Right atrium auricular region (tissue), 2 donors: ENCODE measurements around the gene JAKMIP1. TPM values are rescaled to one million over a fixed set of nuclear protein-coding genes. Genes with fewer than 3 reads are reported as not detected.

Source experiments
- DNase-seq: peaks from one replicate; pipeline ENCODE4 v3.0.0-alpha.2; 2019; ENCODE audit warnings: low spot score
- H3K27ac ChIP-seq, 2 donors: fragments of 200-600 bp; sonication (generic); 1 replicate in 1 of 2; 2 replicates in 1 of 2; pipeline ENCODE4 v1.5.1; 2016 to 2019
- H3K27me3 ChIP-seq, 2 donors: fragments of 200-600 bp; sonication (generic); one replicate each; pipeline versions ENCODE4 v1.5.1 to v1.6.0; 2017 to 2019
- H3K36me3 ChIP-seq: fragments of 200-600 bp; sonication (generic); one replicate; pipeline ENCODE4 v1.5.1; 2016
- H3K4me1 ChIP-seq, 2 donors: fragments of 200-600 bp; sonication (generic); one replicate each; pipeline versions ENCODE4 v1.5.1 to v1.6.0; 2017 to 2019
- H3K4me3 ChIP-seq, 2 donors: fragments of 200-600 bp; sonication (generic); 1 replicate in 1 of 2; 2 replicates in 1 of 2; pipeline ENCODE4 v1.5.1; 2017 to 2019; ENCODE audit warnings: mild to moderate bottlenecking in 1 of 2, moderate library complexity in 1 of 2
- H3K9me3 ChIP-seq, 2 donors: fragments of 200-600 bp; sonication (generic); one replicate each; pipeline ENCODE4 v1.5.1; 2019
- CTCF ChIP-seq, 2 donors: fragments of 200-600 bp; sonication (generic); IDR thresholded peaks; one replicate each; pipeline ENCODE4 v1.5.1; 2019; ENCODE audit warnings: antibody characterized with exemption in 2 of 2
- total RNA-seq, 2 donors: library from RNA; depleted of rRNA; stranded (reverse); fragments of >200 nt; gene quantifications; one replicate each; pipeline ENCODE4 v1.1.0, GENCODE V29; 2016

Gene JAKMIP1
- total RNA-seq, 2 donors from 2014 or later: 0.30 to 0.59 TPM

GRCh38 chr4:6230502-6230785 is 30.1 kb upstream of the JAKMIP1 start:
- no peak overlapping the region for H3K27ac ChIP-seq
- no peak for DNase-seq
- no peak overlapping the region for H3K4me3 ChIP-seq
- no peaks in the 10 kb centered on the region for H3K27me3 ChIP-seq
- TF ChIP-seq CTCF (IDR thresholded peaks at IDR 0.05): no peak
- H3K36me3 ChIP-seq: no peaks in the 10 kb centered on the region
- no peaks in the 10 kb centered on the region for H3K4me1 ChIP-seq
- no peaks in the 10 kb centered on the region for H3K9me3 ChIP-seq

- no peak for DNase-seq
- no peaks in the 10 kb centered on the region for H3K27me3 ChIP-seq
- H3K36me3 ChIP-seq: no peaks in the 10 kb centered on the region
- H3K9me3 ChIP-seq: no peaks in the 10 kb centered on the region
- no peak overlapping the region for H3K27ac ChIP-seq
- no peak overlapping the region for H3K4me3 ChIP-seq
- no peak for TF ChIP-seq CTCF (IDR thresholded peaks at IDR 0.05)
- no peaks in the 10 kb centered on the region for H3K4me1 ChIP-seq
Measured at GRCh38 chr4:6229671-6230501, 29.5 kb upstream of the JAKMIP1 start.

DNA sequence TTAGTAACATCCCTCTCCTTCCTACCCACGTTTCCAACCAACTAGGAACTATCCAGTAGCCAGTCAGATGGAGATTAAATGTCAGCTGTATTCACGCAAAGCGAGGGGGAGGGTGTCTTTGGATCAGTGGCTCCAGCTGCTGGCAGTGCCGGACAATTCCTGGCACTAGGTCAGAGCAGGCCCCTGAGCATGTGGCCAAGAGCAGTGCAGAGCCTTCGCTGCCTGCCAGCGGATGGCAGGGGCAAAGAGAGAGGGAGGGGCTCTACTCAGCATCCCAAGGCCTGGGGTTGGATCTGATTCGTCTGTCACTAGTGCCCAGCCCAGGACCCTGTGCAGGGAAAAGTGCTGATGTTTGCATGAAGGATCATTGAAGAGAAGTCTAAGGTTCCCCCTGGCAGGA is 28.7 kb upstream of the JAKMIP1 start:
- H3K4me3 ChIP-seq: no peak overlapping the region
- H3K27me3 ChIP-seq: no peaks in the 10 kb centered on the region
- DNase-seq: no peak
- H3K36me3 ChIP-seq: no peaks in the 10 kb centered on the region
- no peak overlapping the region for H3K27ac ChIP-seq
- H3K4me1 ChIP-seq: no peaks in the 10 kb centered on the region
- H3K9me3 ChIP-seq: no peaks in the 10 kb centered on the region
- TF ChIP-seq CTCF (IDR thresholded peaks at IDR 0.05): no peak

- Histone ChIP-seq H3K27ac (no peak overlapping the region), H3K4me1 (no peaks in the 10 kb centered on the region), H3K4me3 (no peak overlapping the region), H3K27me3 (no peaks in the 10 kb centered on the region), H3K9me3 (no peaks in the 10 kb centered on the region), H3K36me3 (no peaks in the 10 kb centered on the region)
- no peak for DNase-seq
- no peak for TF ChIP-seq CTCF (IDR thresholded peaks at IDR 0.05)
Measured at GRCh38 chr4:6228158-6229067, 28.1 kb upstream of the JAKMIP1 start.

- Histone ChIP-seq H3K27ac (no peak overlapping the region), H3K27me3 (no peaks in the 10 kb centered on the region), H3K36me3 (no peaks in the 10 kb centered on the region), H3K4me1 (no peaks in the 10 kb centered on the region), H3K4me3 (no peak overlapping the region), H3K9me3 (peaks cover 0 to 2% of the 10 kb centered on the region in 2 donors)
- no peak for DNase-seq
- no peak for TF ChIP-seq CTCF (IDR thresholded peaks at IDR 0.05)
Measured at GRCh38 chr4:6227412-6228157, 27.2 kb upstream of the JAKMIP1 start.
